Thoracic aorta (tissue), 2 donors: ENCODE results near the gene HTT-AS. TPM values are rescaled to one million over a fixed set of nuclear protein-coding genes. Genes with fewer than 3 reads are reported as not detected.

Source experiments
- ATAC-seq: fragments of 150-250 bp; one replicate; pipeline ENCODE4 v1.8.0; 2017; ENCODE audit warnings: low read depth; ENCODE audit not compliant: insufficient number of reproducible peaks, low FRiP score
- DNase-seq: peaks from one replicate; pipeline ENCODE4 v3.0.0-alpha.2; 2020; ENCODE audit warnings: low spot score
- H3K27ac ChIP-seq, 2 donors: fragments of 200-600 bp; sonication (generic); 1 replicate in 1 of 2; 2 replicates in 1 of 2; pipeline ENCODE4 v1.5.1; 2016; ENCODE audit warnings: mild to moderate bottlenecking in 2 of 2, moderate library complexity in 2 of 2
- H3K27me3 ChIP-seq: fragments of 200-600 bp; sonication (generic); replicated peaks from 2 replicates; pipeline ENCODE4 v1.6.0; 2016; ENCODE audit warnings: mild to moderate bottlenecking; ENCODE audit not compliant: insufficient read depth
- H3K36me3 ChIP-seq: fragments of 200-600 bp; sonication (generic); one replicate; pipeline ENCODE4 v1.5.1; 2016
- H3K4me1 ChIP-seq, 2 donors: fragments of 200-600 bp; sonication (generic); 1 replicate in 1 of 2; 2 replicates in 1 of 2; pipeline versions ENCODE4 v1.5.1 to v1.6.0; 2016; ENCODE audit warnings: low read depth in 2 of 2, mild to moderate bottlenecking in 1 of 2; ENCODE audit not compliant: control insufficient read depth in 1 of 2
- H3K4me3 ChIP-seq: fragments of 200-600 bp; sonication (generic); 2 replicates; pipeline ENCODE4 v1.5.1; 2016; ENCODE audit warnings: mild to moderate bottlenecking
- H3K9me3 ChIP-seq: fragments of 200-600 bp; sonication (generic); 2 replicates; pipeline ENCODE4 v1.5.1; 2016
- CTCF ChIP-seq: fragments of 200-600 bp; sonication (generic); IDR thresholded peaks from one replicate; pipeline ENCODE4 v1.5.1; 2019; ENCODE audit warnings: antibody characterized with exemption
- total RNA-seq, 2 donors: library from RNA; depleted of rRNA; stranded (reverse); fragments of >200 nt; gene quantifications; one replicate each; pipeline versions ENCODE4 v1.1.0 to v1.2.3, GENCODE V29; 2016

The HTT-AS gene
- total RNA-seq, 2 donors from 2014 or later, result not detected

- peaks cover 36% of the 10 kb centered on the region for H3K36me3 ChIP-seq
- no peak for ATAC-seq
Observed at GRCh38 chr4:3119464-3119863, 45.1 kb upstream of the HTT-AS start.

GRCh38 chr4:3118312-3118711 is 44.0 kb upstream of the HTT-AS start:
- no peaks in the 10 kb centered on the region for H3K9me3 ChIP-seq
- H3K4me1 ChIP-seq, result peaks cover 3 to 7% of the 10 kb centered on the region in 2 donors
- no peak for DNase-seq
- no peaks in the 10 kb centered on the region for H3K27me3 ChIP-seq
- no peak for TF ChIP-seq CTCF
- no peak overlapping the region for H3K27ac ChIP-seq
- H3K4me3 ChIP-seq, result no peak overlapping the region
- peaks cover 37% of the 10 kb centered on the region for H3K36me3 ChIP-seq
- no peak for ATAC-seq

More at GRCh38 chr4:3119464-3119863, 45.1 kb upstream of the HTT-AS start:
- Histone ChIP-seq H3K27me3 (no peaks in the 10 kb centered on the region), H3K4me3 (no peak overlapping the region), H3K9me3 (no peaks in the 10 kb centered on the region), H3K27ac (no peak overlapping the region), H3K4me1 (peaks cover 3 to 7% of the 10 kb centered on the region in 2 donors)
- no peak for TF ChIP-seq CTCF
- no peak for DNase-seq

- H3K4me1 ChIP-seq, result peaks cover 0 to 1% of the 10 kb centered on the region in 2 donors
- peaks cover 35% of the 10 kb centered on the region for H3K36me3 ChIP-seq
- H3K4me3 ChIP-seq, result no peak overlapping the region
- ATAC-seq, result no peak
- DNase-seq, result no peak
- no peaks in the 10 kb centered on the region for H3K27me3 ChIP-seq
- TF ChIP-seq CTCF, result no peak
- H3K27ac ChIP-seq, result no peak overlapping the region
- no peaks in the 10 kb centered on the region for H3K9me3 ChIP-seq
Observed at GRCh38 chr4:3116955-3117354, 42.6 kb upstream of the HTT-AS start.

- no peak for TF ChIP-seq CTCF
- H3K9me3 ChIP-seq, result no peaks in the 10 kb centered on the region
- peaks cover 27% of the 10 kb centered on the region for H3K36me3 ChIP-seq
- no peaks in the 10 kb centered on the region for H3K27me3 ChIP-seq
- H3K4me3 ChIP-seq, result no peak overlapping the region
- no peak overlapping the region for H3K27ac ChIP-seq
- H3K4me1 ChIP-seq, result no peaks in the 10 kb centered on the region
- DNase-seq (no peak), ATAC-seq (no peak)
Observed at GRCh38 chr4:3115637-3116270, 41.4 kb upstream of the HTT-AS start.

GRCh38 chr4:3114377-3114776 is 40.0 kb upstream of the HTT-AS start:
- Histone ChIP-seq H3K4me1 (no peaks in the 10 kb centered on the region), H3K27me3 (no peaks in the 10 kb centered on the region), H3K36me3 (peaks cover 31% of the 10 kb centered on the region), H3K9me3 (no peaks in the 10 kb centered on the region), H3K27ac (no peak overlapping the region), H3K4me3 (no peak overlapping the region)
- no peak for DNase-seq
- no peak for ATAC-seq
- no peak for TF ChIP-seq CTCF
